ENCODE measurements around the gene EPHA3.
"Not testable (repeated sequence)": the region's sequence is repeated elsewhere in the genome, so short reads cannot be mapped to it uniquely, and the experiment has no call there.

Gene EPHA3

GRCh38 chr3:89344076-89344475, 236.7 kb downstream of the EPHA3 start:
- Histone ChIP-seq H2AFZ (ENCODE audit: low read depth, low read length) (no peak overlapping the region), H3K23ac (ENCODE audit: low read length in 2 of 2) (no peak overlapping the region), H2AK5ac (ENCODE audit: low read length, severe bottlenecking) (no peak overlapping the region), H2BK15ac (ENCODE audit: low read depth, poor library complexity, severe bottlenecking) (no peak overlapping the region), H3K4me1 (ENCODE audit: control insufficient read depth, insufficient read depth, low read depth, low read length) (no peaks in the 10 kb centered on the region), H4K8ac (ENCODE audit: low read length) (no peak overlapping the region), H3K4me3 (ENCODE audit: insufficient read depth in 1 of 2, low read depth in 1 of 2, low read length in 2 of 2) (no peak overlapping the region), H3K27ac (ENCODE audit: low read length, poor library complexity, severe bottlenecking) (no peak overlapping the region), H3K79me1 (replicated peaks; ENCODE audit: low read length, poor library complexity, severe bottlenecking) (no peaks in the 10 kb centered on the region), H2BK5ac (ENCODE audit: low read depth, low read length, poor library complexity, severe bottlenecking) (no peak overlapping the region), H3K9ac (ENCODE audit: low read length) (no peak overlapping the region), H3K9me3 (ENCODE audit: control insufficient read depth, low read length) (no peaks in the 10 kb centered on the region), H3K36me3 (ENCODE audit: control insufficient read depth in 1 of 2, insufficient read depth in 2 of 2, low read depth in 1 of 2, low read length in 2 of 2) (no peaks in the 10 kb centered on the region), H3K18ac (ENCODE audit: low read depth in 1 of 2, low read length in 2 of 2) (no peak overlapping the region), H3K4me2 (ENCODE audit: low read length, poor library complexity, severe bottlenecking) (no peak overlapping the region), H3K14ac (ENCODE audit: low read length in 2 of 2) (no peak overlapping the region), H3K4ac (ENCODE audit: low read depth in 1 of 2, low read length in 2 of 2) (no peak overlapping the region), H4K91ac (ENCODE audit: low read length) (no peak overlapping the region), H2BK120ac (ENCODE audit: low read depth, low read length) (no peak overlapping the region), H3K27me3 (ENCODE audit: control insufficient read depth in 1 of 2, insufficient read depth in 1 of 2, low read length in 2 of 2) (peaks cover 0 to 6% of the 10 kb centered on the region in 2 experiments), H2BK12ac (ENCODE audit: low read length in 2 of 2) (no peak overlapping the region)
- DNase-seq: no peak

- H3K14ac ChIP-seq (ENCODE audit: low read length in 2 of 2); H2BK120ac ChIP-seq (ENCODE audit: low read depth, low read length); H3K79me1 ChIP-seq (replicated peaks; ENCODE audit: low read length, poor library complexity, severe bottlenecking); H3K27ac ChIP-seq (ENCODE audit: low read length, poor library complexity, severe bottlenecking); H3K4ac ChIP-seq (ENCODE audit: low read depth in 1 of 2, low read length in 2 of 2); H3K27me3 ChIP-seq (ENCODE audit: control insufficient read depth in 1 of 2, insufficient read depth in 1 of 2, low read length in 2 of 2); H2AFZ ChIP-seq (ENCODE audit: low read depth, low read length); H3K18ac ChIP-seq (ENCODE audit: low read depth in 1 of 2, low read length in 2 of 2); H3K36me3 ChIP-seq (ENCODE audit: control insufficient read depth in 1 of 2, insufficient read depth in 2 of 2, low read depth in 1 of 2, low read length in 2 of 2); H2BK15ac ChIP-seq (ENCODE audit: low read depth, poor library complexity, severe bottlenecking); H3K9ac ChIP-seq (ENCODE audit: low read length); H4K91ac ChIP-seq (ENCODE audit: low read length); H3K9me3 ChIP-seq (ENCODE audit: control insufficient read depth, low read length); H2AK5ac ChIP-seq (ENCODE audit: low read length, severe bottlenecking); H3K4me1 ChIP-seq (ENCODE audit: control insufficient read depth, insufficient read depth, low read depth, low read length); H3K23ac ChIP-seq (ENCODE audit: low read length in 2 of 2); H4K8ac ChIP-seq (ENCODE audit: low read length); H3K4me2 ChIP-seq (ENCODE audit: low read length, poor library complexity, severe bottlenecking); H2BK12ac ChIP-seq (ENCODE audit: low read length in 2 of 2); H2BK5ac ChIP-seq (ENCODE audit: low read depth, low read length, poor library complexity, severe bottlenecking); H3K4me3 ChIP-seq (ENCODE audit: insufficient read depth in 1 of 2, low read depth in 1 of 2, low read length in 2 of 2); DNase-seq: not testable (repeated sequence)
- WGBS: 20% methylated on average over 1 of the region's 12 CpGs
These were observed 243.5 kb downstream of the EPHA3 start for GRCh38 chr3:89350935-89351334.

GRCh38 chr3:89353465-89353864, 246.0 kb downstream of the EPHA3 start:
- Histone ChIP-seq H2AK5ac (ENCODE audit: low read length, severe bottlenecking) (no peak overlapping the region), H4K8ac (ENCODE audit: low read length) (no peak overlapping the region), H3K4me2 (ENCODE audit: low read length, poor library complexity, severe bottlenecking) (no peak overlapping the region), H3K23ac (ENCODE audit: low read length in 2 of 2) (no peak overlapping the region), H3K18ac (ENCODE audit: low read depth in 1 of 2, low read length in 2 of 2) (no peak overlapping the region), H2BK120ac (ENCODE audit: low read depth, low read length) (no peak overlapping the region), H3K14ac (ENCODE audit: low read length in 2 of 2) (no peak overlapping the region), H3K79me1 (replicated peaks; ENCODE audit: low read length, poor library complexity, severe bottlenecking) (no peaks in the 10 kb centered on the region), H3K27me3 (ENCODE audit: control insufficient read depth in 1 of 2, insufficient read depth in 1 of 2, low read length in 2 of 2) (no peaks in the 10 kb centered on the region), H3K9me3 (ENCODE audit: control insufficient read depth, low read length) (no peaks in the 10 kb centered on the region), H4K91ac (ENCODE audit: low read length) (no peak overlapping the region), H3K9ac (ENCODE audit: low read length) (no peak overlapping the region), H2BK5ac (ENCODE audit: low read depth, low read length, poor library complexity, severe bottlenecking) (no peak overlapping the region), H2AFZ (ENCODE audit: low read depth, low read length) (no peak overlapping the region), H3K4me3 (ENCODE audit: insufficient read depth in 1 of 2, low read depth in 1 of 2, low read length in 2 of 2) (no peak overlapping the region), H3K27ac (ENCODE audit: low read length, poor library complexity, severe bottlenecking) (no peak overlapping the region), H3K36me3 (ENCODE audit: control insufficient read depth in 1 of 2, insufficient read depth in 2 of 2, low read depth in 1 of 2, low read length in 2 of 2) (no peaks in the 10 kb centered on the region), H3K4ac (ENCODE audit: low read depth in 1 of 2, low read length in 2 of 2) (no peak overlapping the region), H2BK15ac (ENCODE audit: low read depth, poor library complexity, severe bottlenecking) (no peak overlapping the region), H2BK12ac (ENCODE audit: low read length in 2 of 2) (no peak overlapping the region), H3K4me1 (ENCODE audit: control insufficient read depth, insufficient read depth, low read depth, low read length) (no peaks in the 10 kb centered on the region)
- peak; percentile 17 for DNase-seq
- 100% methylated on average over 1 of the region's 2 CpGs for WGBS

- H3K4me3 ChIP-seq (ENCODE audit: insufficient read depth in 1 of 2, low read depth in 1 of 2, low read length in 2 of 2): no peak overlapping the region
- no peak overlapping the region for H3K18ac ChIP-seq (ENCODE audit: low read depth in 1 of 2, low read length in 2 of 2)
- no peak overlapping the region for H2AK5ac ChIP-seq (ENCODE audit: low read length, severe bottlenecking)
- H2BK15ac ChIP-seq (ENCODE audit: low read depth, poor library complexity, severe bottlenecking): no peak overlapping the region
- no peak overlapping the region for H2AFZ ChIP-seq (ENCODE audit: low read depth, low read length)
- H3K27me3 ChIP-seq (ENCODE audit: control insufficient read depth in 1 of 2, insufficient read depth in 1 of 2, low read length in 2 of 2): peaks cover 0 to 12% of the 10 kb centered on the region in 2 experiments
- H3K27ac ChIP-seq (ENCODE audit: low read length, poor library complexity, severe bottlenecking): no peak overlapping the region
- no peak overlapping the region for H3K9ac ChIP-seq (ENCODE audit: low read length)
- H3K79me1 ChIP-seq (replicated peaks; ENCODE audit: low read length, poor library complexity, severe bottlenecking): no peaks in the 10 kb centered on the region
- H4K8ac ChIP-seq (ENCODE audit: low read length): no peak overlapping the region
- H3K9me3 ChIP-seq (ENCODE audit: control insufficient read depth, low read length): no peaks in the 10 kb centered on the region
- H3K4me2 ChIP-seq (ENCODE audit: low read length, poor library complexity, severe bottlenecking): no peak overlapping the region
- DNase-seq: no peak
- H2BK120ac ChIP-seq (ENCODE audit: low read depth, low read length): no peak overlapping the region
- no peak overlapping the region for H3K4ac ChIP-seq (ENCODE audit: low read depth in 1 of 2, low read length in 2 of 2)
- H3K14ac ChIP-seq (ENCODE audit: low read length in 2 of 2): no peak overlapping the region
- no peak overlapping the region for H4K91ac ChIP-seq (ENCODE audit: low read length)
- no peak overlapping the region for H2BK5ac ChIP-seq (ENCODE audit: low read depth, low read length, poor library complexity, severe bottlenecking)
- H2BK12ac ChIP-seq (ENCODE audit: low read length in 2 of 2): no peak overlapping the region
- H3K36me3 ChIP-seq (ENCODE audit: control insufficient read depth in 1 of 2, insufficient read depth in 2 of 2, low read depth in 1 of 2, low read length in 2 of 2): no peaks in the 10 kb centered on the region
- no peak overlapping the region for H3K23ac ChIP-seq (ENCODE audit: low read length in 2 of 2)
- H3K4me1 ChIP-seq (ENCODE audit: control insufficient read depth, insufficient read depth, low read depth, low read length): no peaks in the 10 kb centered on the region
These were observed 250.9 kb downstream of the EPHA3 start for GRCh38 chr3:89358281-89358680.

All from mesenchymal stem cell (in vitro differentiated cells and primary cell).